Left kidney (tissue), 2 donors: Measurements from ENCODE around the gene HS6ST2. TPM values are rescaled to one million over a fixed set of nuclear protein-coding genes. Genes with fewer than 3 reads are reported as not detected.

Source experiments
- DNase-seq: peaks from one replicate; pipeline ENCODE4 v3.0.0-alpha.2; 2013
- polyA plus RNA-seq: library from polyadenylated mRNA; unstranded; fragments of 120-200 nt; gene quantifications from one replicate; pipeline ENCODE4 v1.2.1, GENCODE V29; 2013; ENCODE audit not compliant: insufficient read length

The HS6ST2 gene
- polyA plus RNA-seq, 1 donor: 21.1 TPM

- DNase-seq: no peak
These were observed 110.0 kb downstream of the HS6ST2 start for GRCh38 chrX:132848296-132848970.

- DNase-seq: no peak
These were observed 115.1 kb downstream of the HS6ST2 start for GRCh38 chrX:132843363-132843762.

GRCh38 chrX:132842460-132843238 is 115.8 kb downstream of the HS6ST2 start:
- no peak for DNase-seq

GRCh38 chrX:132837967-132838366 is 120.5 kb downstream of the HS6ST2 start:
- no peak for DNase-seq

- DNase-seq: no peak
These were observed 121.3 kb downstream of the HS6ST2 start for GRCh38 chrX:132837126-132837525.

GRCh38 chrX:132836471-132836870 is 122.0 kb downstream of the HS6ST2 start:
- DNase-seq: no peak

- no peak for DNase-seq
These were observed 123.7 kb downstream of the HS6ST2 start for GRCh38 chrX:132834741-132835140.

- DNase-seq: no peak
These were observed 124.3 kb downstream of the HS6ST2 start for GRCh38 chrX:132834109-132834508.

- no peak for DNase-seq
These were observed 125.1 kb downstream of the HS6ST2 start for GRCh38 chrX:132833373-132833772.

GRCh38 chrX:132831336-132831973 is 127.0 kb downstream of the HS6ST2 start:
- peak; percentile 18 for DNase-seq

- no peak for DNase-seq
These were observed 135.8 kb downstream of the HS6ST2 start for GRCh38 chrX:132822634-132823012.

- no peak for DNase-seq
These were observed 136.3 kb downstream of the HS6ST2 start for GRCh38 chrX:132821974-132822633.

- no peak for DNase-seq
These were observed 137.8 kb downstream of the HS6ST2 start for GRCh38 chrX:132820675-132821074.

GRCh38 chrX:132819711-132820264 is 138.6 kb downstream of the HS6ST2 start:
- DNase-seq: no peak

- DNase-seq: no peak
These were observed 139.8 kb downstream of the HS6ST2 start for GRCh38 chrX:132818638-132819037.

GRCh38 chrX:132815643-132816042 is 142.8 kb downstream of the HS6ST2 start:
- DNase-seq: no peak

GRCh38 chrX:132810964-132811712 is 147.3 kb downstream of the HS6ST2 start:
- no peak for DNase-seq

- DNase-seq: no peak
These were observed 147.9 kb downstream of the HS6ST2 start for GRCh38 chrX:132810488-132810887.

- no peak for DNase-seq
These were observed 148.8 kb downstream of the HS6ST2 start for GRCh38 chrX:132809581-132809980.

GRCh38 chrX:132807411-132808030 is 150.9 kb downstream of the HS6ST2 start:
- DNase-seq: no peak

- no peak for DNase-seq
These were observed 156.4 kb downstream of the HS6ST2 start for GRCh38 chrX:132802033-132802432.
